Glutamatergic neuron (in vitro differentiated cells): ENCODE data around the gene FKBP1A. TPM values are rescaled to one million over a fixed set of nuclear protein-coding genes. Genes with fewer than 3 reads are reported as not detected.

Source experiments
- DNase-seq: peaks from one replicate; pipeline ENCODE4 v3.0.0; 2022
- H3K27ac Mint-ChIP-seq: one replicate; pipeline ENCODE4 v1.8.0; 2020; ENCODE audit warnings: mild to moderate bottlenecking, mixed read lengths, inconsistent platforms; ENCODE audit not compliant: unreplicated experiment
- H3K27me3 Mint-ChIP-seq: one replicate; pipeline ENCODE4 v1.8.0; 2020; ENCODE audit warnings: mild to moderate bottlenecking, moderate library complexity, mixed read lengths, inconsistent platforms; ENCODE audit not compliant: unreplicated experiment
- H3K36me3 Mint-ChIP-seq: one replicate; pipeline ENCODE4 v1.8.0; 2020; ENCODE audit warnings: mild to moderate bottlenecking, mixed read lengths, inconsistent platforms; ENCODE audit not compliant: unreplicated experiment
- H3K4me1 Mint-ChIP-seq: one replicate; pipeline ENCODE4 v1.8.0; 2020; ENCODE audit warnings: mild to moderate bottlenecking, low read depth, mixed read lengths, inconsistent platforms; ENCODE audit not compliant: unreplicated experiment
- H3K4me3 Mint-ChIP-seq: one replicate; pipeline ENCODE4 v1.8.0; 2020; ENCODE audit warnings: mild to moderate bottlenecking, mixed read lengths, inconsistent platforms; ENCODE audit not compliant: unreplicated experiment
- H3K9me3 Mint-ChIP-seq: one replicate; pipeline ENCODE4 v1.8.0; 2020; ENCODE audit warnings: mild to moderate bottlenecking, moderate library complexity, mixed read lengths, inconsistent platforms; ENCODE audit not compliant: unreplicated experiment
- CTCF ChIP-seq: fragments of 200-600 bp; sonication (generic); IDR thresholded peaks from one replicate; pipeline ENCODE4 v1.5.0; 2021; ENCODE audit not compliant: partially characterized antibody, unreplicated experiment
- total RNA-seq: library from RNA; stranded (reverse); fragmentation: NEBNext Ultra II Directional; extraction: Animal tissue kit (Norgen Biotek cat#: 25700); gene quantifications from one replicate; pipeline ENCODE4 v1.2.1, GENCODE V29; 2021; ENCODE audit not compliant: unreplicated experiment

The FKBP1A gene
- total RNA-seq, 1 donor from 2014 or later, result 350 TPM

GRCh38 chr20:1376007-1376406 is 16.8 kb downstream of the FKBP1A start:
- peaks cover 72% of the 10 kb centered on the region for H3K4me1 Mint-ChIP-seq
- H3K27ac Mint-ChIP-seq, result peak overlapping the region; percentile 95
- no peaks in the 10 kb centered on the region for H3K27me3 Mint-ChIP-seq
- no peak for TF ChIP-seq CTCF
- peak overlapping the region; percentile 79 for H3K4me3 Mint-ChIP-seq
- DNase-seq, result peak; percentile 20
- H3K36me3 Mint-ChIP-seq, result no peaks in the 10 kb centered on the region
- peaks cover 1% of the 10 kb centered on the region for H3K9me3 Mint-ChIP-seq

- TF ChIP-seq CTCF, result no peak
- Mint-ChIP-seq H3K36me3 (no peaks in the 10 kb centered on the region), H3K27ac (peak overlapping the region; percentile 95), H3K4me3 (peak overlapping the region; percentile 79), H3K27me3 (no peaks in the 10 kb centered on the region), H3K4me1 (peaks cover 71% of the 10 kb centered on the region), H3K9me3 (peaks cover 1% of the 10 kb centered on the region)
- DNase-seq, result no peak
Observed at GRCh38 chr20:1375515-1375914, 17.3 kb downstream of the FKBP1A start.

GRCh38 chr20:1374246-1374645 is 18.6 kb downstream of the FKBP1A start:
- DNase-seq, result no peak
- Mint-ChIP-seq H3K9me3 (peaks cover 9% of the 10 kb centered on the region), H3K4me1 (peaks cover 65% of the 10 kb centered on the region), H3K27me3 (peaks cover 5% of the 10 kb centered on the region), H3K27ac (no peak overlapping the region), H3K36me3 (no peaks in the 10 kb centered on the region), H3K4me3 (no peak overlapping the region)
- peak; percentile 10 for TF ChIP-seq CTCF

- no peak overlapping the region for H3K4me3 Mint-ChIP-seq
Observed at GRCh38 chr20:1373614-1374013, 19.2 kb downstream of the FKBP1A start.

GRCh38 chr20:1373036-1373435 is 19.8 kb downstream of the FKBP1A start:
- Mint-ChIP-seq H3K9me3 (peaks cover 12% of the 10 kb centered on the region), H3K36me3 (peaks cover 4% of the 10 kb centered on the region)

More at GRCh38 chr20:1373614-1374013, 19.2 kb downstream of the FKBP1A start:
- TF ChIP-seq CTCF, result no peak
- Mint-ChIP-seq H3K27me3 (peaks cover 7% of the 10 kb centered on the region), H3K36me3 (no peaks in the 10 kb centered on the region), H3K9me3 (peaks cover 14% of the 10 kb centered on the region), H3K27ac (peak overlapping the region; percentile 5), H3K4me1 (peaks cover 65% of the 10 kb centered on the region)
- DNase-seq, result no peak

More at GRCh38 chr20:1373036-1373435, 19.8 kb downstream of the FKBP1A start:
- no peak overlapping the region for H3K4me3 Mint-ChIP-seq
- peaks cover 8% of the 10 kb centered on the region for H3K27me3 Mint-ChIP-seq
- TF ChIP-seq CTCF, result no peak
- H3K27ac Mint-ChIP-seq, result no peak overlapping the region
- H3K4me1 Mint-ChIP-seq, result peaks cover 63% of the 10 kb centered on the region
- DNase-seq, result no peak
